NB4 (cell line): ENCODE results near the gene HGFAC.

ENCODE experiments used
- DNase-seq: peaks from one replicate; pipeline ENCODE4 v3.0.0; 2010; ENCODE audit warnings: low read depth
- H3K4me3 ChIP-seq: one replicate; pipeline ENCODE4 v1.5.1; 2011; ENCODE audit warnings: mild to moderate bottlenecking, low read depth, low read length, moderate library complexity
- MYC ChIP-seq: IDR thresholded peaks from 2 replicates; pipeline ENCODE4 v1.6.1; 2011; ENCODE audit warnings: low read depth, low read length
- POLR2A ChIP-seq: IDR thresholded peaks from 2 replicates; pipeline ENCODE4 v1.6.1; 2011; ENCODE audit warnings: mild to moderate bottlenecking; ENCODE audit not compliant: insufficient read length; ENCODE audit errors: extremely low read depth
- TF ChIP-seq, protein P1 (sequence below): IDR thresholded peaks from one replicate; pipeline ENCODE4 v1.5.1; 2012; ENCODE audit warnings: low read depth, low read length
- TF ChIP-seq, protein P2 (sequence below): IDR thresholded peaks from 2 replicates; pipeline ENCODE4 v1.6.1; 2011; ENCODE audit warnings: low read depth, low read length

The HGFAC gene

DNA sequence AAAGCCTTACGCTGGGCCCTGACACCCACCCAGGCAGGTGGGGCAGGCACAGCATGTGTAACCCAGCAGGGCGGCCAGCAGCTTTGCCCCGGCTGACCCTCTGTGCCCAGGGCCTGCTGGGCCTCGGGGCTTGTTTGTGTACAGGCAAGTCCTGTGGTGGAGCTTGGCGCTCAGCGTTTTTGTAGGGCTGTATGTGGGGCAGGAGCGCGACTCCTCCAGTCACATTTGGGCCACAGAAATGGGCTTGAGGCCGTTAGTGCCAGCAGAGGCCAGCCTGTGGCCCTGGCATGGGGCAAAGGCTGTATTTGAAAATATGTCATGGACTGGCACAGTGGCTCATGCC is 14.7 kb upstream of the HGFAC start:
- DNase-seq = no peak
- TF ChIP-seq MYC (no peak), POLR2A (no peak)
- TF ChIP-seq, protein P1, sequence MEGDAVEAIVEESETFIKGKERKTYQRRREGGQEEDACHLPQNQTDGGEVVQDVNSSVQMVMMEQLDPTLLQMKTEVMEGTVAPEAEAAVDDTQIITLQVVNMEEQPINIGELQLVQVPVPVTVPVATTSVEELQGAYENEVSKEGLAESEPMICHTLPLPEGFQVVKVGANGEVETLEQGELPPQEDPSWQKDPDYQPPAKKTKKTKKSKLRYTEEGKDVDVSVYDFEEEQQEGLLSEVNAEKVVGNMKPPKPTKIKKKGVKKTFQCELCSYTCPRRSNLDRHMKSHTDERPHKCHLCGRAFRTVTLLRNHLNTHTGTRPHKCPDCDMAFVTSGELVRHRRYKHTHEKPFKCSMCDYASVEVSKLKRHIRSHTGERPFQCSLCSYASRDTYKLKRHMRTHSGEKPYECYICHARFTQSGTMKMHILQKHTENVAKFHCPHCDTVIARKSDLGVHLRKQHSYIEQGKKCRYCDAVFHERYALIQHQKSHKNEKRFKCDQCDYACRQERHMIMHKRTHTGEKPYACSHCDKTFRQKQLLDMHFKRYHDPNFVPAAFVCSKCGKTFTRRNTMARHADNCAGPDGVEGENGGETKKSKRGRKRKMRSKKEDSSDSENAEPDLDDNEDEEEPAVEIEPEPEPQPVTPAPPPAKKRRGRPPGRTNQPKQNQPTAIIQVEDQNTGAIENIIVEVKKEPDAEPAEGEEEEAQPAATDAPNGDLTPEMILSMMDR = no peak
- TF ChIP-seq, protein P2, sequence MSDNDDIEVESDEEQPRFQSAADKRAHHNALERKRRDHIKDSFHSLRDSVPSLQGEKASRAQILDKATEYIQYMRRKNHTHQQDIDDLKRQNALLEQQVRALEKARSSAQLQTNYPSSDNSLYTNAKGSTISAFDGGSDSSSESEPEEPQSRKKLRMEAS = no peak
- no peak overlapping the region for H3K4me3 ChIP-seq

DNA sequence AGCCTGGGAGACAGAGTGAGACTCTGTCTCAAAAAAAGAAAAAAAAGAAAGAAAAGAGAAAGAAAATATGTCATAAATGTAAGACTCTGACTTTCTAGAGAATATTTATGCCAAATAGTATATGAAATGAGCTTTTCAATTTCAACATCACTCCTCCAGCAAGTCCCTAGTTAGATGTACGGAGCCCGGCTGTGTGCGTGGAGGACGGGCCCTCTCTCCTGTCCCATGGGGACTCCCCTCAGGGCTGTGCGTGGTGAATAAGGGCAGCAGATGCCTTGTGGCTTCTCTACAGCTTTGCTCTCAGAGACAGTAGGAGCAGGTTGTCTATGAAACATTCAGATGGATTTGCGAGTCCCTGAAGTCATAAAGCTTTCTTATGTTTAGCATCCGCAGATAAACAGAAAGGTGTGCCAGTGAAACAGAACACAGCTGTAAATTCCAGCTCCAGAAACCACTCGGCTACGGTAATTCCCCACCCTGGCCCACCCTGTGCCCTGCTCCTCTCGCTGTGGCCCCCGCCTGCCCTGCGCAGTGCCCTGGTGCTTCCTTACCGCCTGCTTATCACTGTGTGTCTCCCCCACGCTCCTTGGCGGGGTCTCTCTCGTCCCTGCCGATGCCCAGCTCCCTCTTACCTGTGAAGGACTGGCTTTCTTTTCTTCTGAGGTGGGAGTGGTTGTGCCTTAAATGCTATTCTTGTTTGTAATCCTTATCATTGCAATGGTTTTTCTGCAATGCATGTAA is 13.9 kb upstream of the HGFAC start:
- no peak for TF ChIP-seq POLR2A
- TF ChIP-seq, protein P2 = no peak
- TF ChIP-seq MYC = no peak
- TF ChIP-seq, protein P1 = no peak
- DNase-seq = peak; percentile 43
- H3K4me3 ChIP-seq = no peak overlapping the region

DNA sequence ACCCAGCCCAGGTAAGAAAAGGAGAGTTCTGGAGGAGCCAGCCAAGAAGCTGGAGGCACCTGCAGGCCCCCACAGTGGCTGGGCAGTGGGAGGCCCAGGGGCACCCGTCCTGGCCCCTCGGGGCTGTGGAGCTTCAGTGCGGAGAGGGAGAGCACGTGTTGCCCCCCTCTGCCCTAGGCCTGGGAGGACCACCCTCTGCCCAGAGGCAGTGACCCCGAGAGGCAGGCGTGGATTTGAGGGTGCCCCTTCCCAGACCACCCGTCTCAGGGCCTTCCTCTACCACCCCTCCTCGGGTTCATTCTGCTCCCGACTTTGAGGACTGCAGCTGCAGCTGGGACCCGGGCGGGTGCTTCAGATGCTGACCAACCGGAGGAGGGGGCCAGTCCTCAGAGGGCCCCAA is 12.1 kb upstream of the HGFAC start:
- DNase-seq = no peak
- TF ChIP-seq, protein P2 = no peak
- TF ChIP-seq MYC (no peak), POLR2A (no peak)
- TF ChIP-seq, protein P1 = no peak
- no peak overlapping the region for H3K4me3 ChIP-seq

DNA sequence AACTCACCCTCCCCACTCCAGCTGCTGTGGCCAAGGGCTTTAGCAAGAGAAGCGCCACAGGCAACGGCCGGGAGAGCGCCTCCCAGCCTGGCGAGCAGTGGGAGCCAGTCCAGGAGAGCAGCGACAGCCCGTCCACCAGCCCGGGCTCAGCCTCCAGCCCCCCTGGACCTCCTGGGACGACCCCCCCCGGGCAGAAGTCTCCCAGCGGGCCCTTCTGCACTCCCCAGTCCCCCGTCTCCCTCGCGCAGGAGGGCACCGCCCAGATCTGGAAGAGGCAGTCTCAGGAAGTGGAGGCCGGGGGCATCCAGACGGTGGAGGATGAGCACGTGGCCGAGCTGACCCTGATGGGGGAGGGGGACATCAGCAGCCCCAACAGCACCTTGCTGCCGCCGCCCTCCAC is 11.2 kb upstream of the HGFAC start:
- TF ChIP-seq, protein P1 = no peak
- no peak for TF ChIP-seq MYC
- TF ChIP-seq, protein P2 = no peak
- TF ChIP-seq POLR2A = no peak
- DNase-seq = no peak
- H3K4me3 ChIP-seq = no peak overlapping the region

DNA sequence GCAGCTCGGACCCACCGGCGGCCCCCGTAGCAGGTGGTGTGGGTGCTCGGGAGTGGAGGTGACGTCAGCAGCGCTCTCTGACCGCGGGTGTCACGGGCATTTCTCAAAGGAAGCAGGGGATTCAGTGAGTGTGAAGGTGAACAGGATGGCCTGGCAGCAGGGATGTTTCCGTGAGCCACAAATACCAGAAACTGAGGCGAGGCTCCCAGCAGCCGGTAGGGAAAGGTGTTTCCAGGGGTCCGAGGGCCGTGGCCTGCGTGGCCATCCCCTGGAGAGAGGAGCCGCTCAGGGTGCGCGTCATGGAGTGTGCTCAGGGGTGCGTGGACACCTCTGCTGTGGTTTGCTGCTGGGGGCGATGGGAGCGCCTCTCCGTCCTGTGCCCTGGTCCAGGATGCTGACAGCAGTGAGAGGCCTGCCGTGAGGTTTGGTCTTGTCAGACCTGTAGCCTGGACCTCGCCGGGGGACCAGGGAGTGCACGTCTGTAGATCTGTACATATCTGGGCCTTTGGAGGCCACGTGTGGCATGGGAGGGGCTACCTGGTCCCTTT is 10.2 kb upstream of the HGFAC start:
- no peak for DNase-seq
- TF ChIP-seq POLR2A (no peak), MYC (no peak)
- TF ChIP-seq, protein P1 = no peak
- TF ChIP-seq, protein P2 = no peak

DNA sequence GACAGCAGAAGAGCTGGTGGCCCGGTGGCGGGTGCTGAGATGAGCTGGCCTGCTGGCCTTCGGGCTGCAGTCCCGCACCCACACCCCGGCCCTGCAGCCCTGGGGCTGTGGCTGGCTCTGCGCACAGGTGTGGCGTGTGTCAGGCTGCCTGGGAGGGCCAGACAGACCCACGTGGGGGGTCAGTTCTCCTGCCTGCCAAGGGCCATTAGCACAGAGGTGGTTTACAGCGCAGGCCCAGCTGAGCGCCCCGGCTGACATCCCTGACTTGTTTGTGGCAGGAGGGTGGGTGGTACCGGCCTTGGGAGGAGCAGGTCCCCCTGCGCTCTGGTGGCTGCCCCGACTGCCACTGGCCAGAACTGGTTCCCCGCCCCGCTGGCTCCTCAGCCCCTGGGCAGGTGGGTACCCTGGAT is 9.4 kb upstream of the HGFAC start:
- H3K4me3 ChIP-seq = no peak overlapping the region
- DNase-seq = no peak
- no peak for TF ChIP-seq POLR2A
- no peak for TF ChIP-seq MYC
- TF ChIP-seq, protein P1 = no peak
- TF ChIP-seq, protein P2 = no peak

More for the DNA sequence above, 10.2 kb upstream of the HGFAC start:
- H3K4me3 ChIP-seq = no peak overlapping the region
